Heart right ventricle (tissue), 16 donors: ENCODE data around the gene RPS6KA3. TPM values are rescaled to one million over a fixed set of nuclear protein-coding genes. Genes with fewer than 3 reads are reported as not detected.

Experiments used
- ATAC-seq, 8 donors: fragments of 200-7000 bp; cut with Tn5 transposase; one replicate each; pipeline ENCODE4 v1.9.1; 2020; ENCODE audit warnings: mild to moderate bottlenecking in 8 of 8, moderate library complexity in 8 of 8, moderate number of reproducible peaks in 1 of 8
- DNase-seq, 2 donors: peaks; one replicate each; pipeline ENCODE4 v3.0.0-alpha.2; 2020
- H3K27ac ChIP-seq, 10 donors: fragments of 200-600 bp; sonication (generic) in 2 of 10; one replicate each; pipeline versions ENCODE4 v1.5.0 to v1.8.0; 2020 to 2022; ENCODE audit warnings: mild to moderate bottlenecking in 3 of 10
- H3K27me3 ChIP-seq, 7 donors: fragments of 200-600 bp; one replicate each; pipeline ENCODE4 v1.8.0; 2021 to 2022; ENCODE audit warnings: mild to moderate bottlenecking in 2 of 7
- H3K36me3 ChIP-seq, 9 donors: fragments of 200-600 bp; sonication (generic) in 1 of 9; one replicate each; pipeline versions ENCODE4 v1.5.0 to v1.8.0; 2020 to 2022; ENCODE audit warnings: mild to moderate bottlenecking in 2 of 9
- H3K4me1 ChIP-seq, 9 donors: fragments of 200-600 bp; sonication (generic) in 1 of 9; one replicate each; pipeline versions ENCODE4 v1.5.0 to v1.8.0; 2020 to 2022; ENCODE audit warnings: mild to moderate bottlenecking in 4 of 9
- H3K4me3 ChIP-seq, 10 donors: fragments of 200-600 bp; sonication (generic) in 2 of 10; one replicate each; pipeline versions ENCODE4 v1.5.0 to v1.8.0; 2020 to 2022; ENCODE audit warnings: mild to moderate bottlenecking in 7 of 10, moderate library complexity in 2 of 10
- H3K9me3 ChIP-seq, 11 donors: fragments of 200-600 bp in 10 of 11; sonication (generic) in 2 of 11; one replicate each; pipeline versions ENCODE4 v1.5.0 to v1.8.0; 2013 to 2022; ENCODE audit warnings: mild to moderate bottlenecking in 2 of 11, control low read depth in 1 of 11, moderate library complexity in 1 of 11
- WGBS, 2 donors: extraction: QIAGEN DNeasy Blood & Tissue Kit; methylation state at CpG; one replicate each; pipeline ENCODE4 v1.1.7; 2013; ENCODE audit warnings: inconsistent platforms in 1 of 2; 5-methylcytosine and 5-hydroxymethylcytosine counted together
- intact Hi-C, 10 donors: fragments of 100-400 bp; cut with DNase I; formaldehyde crosslinking; loops; one replicate each; pipeline versions ENCODE4 v1.11.1 to v1.14.2; 2022
- polyA plus RNA-seq, 2 donors: library from polyadenylated mRNA; stranded (reverse); fragments of 200-250 nt; gene quantifications; one replicate each; pipeline ENCODE4 v1.2.3, GENCODE V29; 2013
- total RNA-seq, 10 donors: library from RNA; stranded (reverse); fragmentation: NEBNext Ultra II Directional in 3 of 10; extraction: Animal tissue kit (Norgen Biotek cat#: 25700) in 3 of 10; gene quantifications; one replicate each; pipeline versions ENCODE4 v1.2.1 to v1.2.4, GENCODE V29; 2021 to 2023
- TF ChIP-seq, protein P1 (sequence below), 9 donors: fragments of 200-600 bp; sonication (generic) in 2 of 9; IDR thresholded peaks; one replicate each; pipeline versions ENCODE4 v1.5.0 to v1.8.0; 2021 to 2022; ENCODE audit warnings: antibody characterized with exemption in 9 of 9, mild to moderate bottlenecking in 5 of 9, moderate library complexity in 1 of 9
- donor health status: Arrhythmogenic right ventricular cardiomyopathy.
- donor health status: ischemic (EF 13 %, LVEDD 7.1; RV severe dilation, severe dysfunction).
- donor health status: healthy with polysubstance abuse.
- donor health status: DM: no; HTN: yes; CAD: no.
- donor health status: DM: no; HTN: no; CAD: no.
- donor health status: ischemic (EF 25% LVEDD 6.9; RV normal size, moderate dysfunction).
- donor health status: ischemic (EF 25% LVEDD 5.7; RV mildly dilated, moderate dysfunction).
- donor health status: healthy.
- donor health status: DM: yes; HTN: yes; CAD: no.
- donor health status: Ischemic cardiomyopathy.
- donor health status: ischemic (EF 35%, LVEDD 5.7; RV mildly dilated, moderate dysfunction).
- donor health status: nonischemic (EF 11% LVEDD 7.7; RV severe dilation, severe dysfunction).
- donor health status: DM: yes; HTN: yes; CAD: no.
- donor health status: PGD.
- donor health status: ischemic (EF 29% LVEDD 5.4; RV normal size, mild dysfunction).
- donor health status: nonischemic (EF 23%, LVEDD 6.1; RV moderate dilation, normal function).

RPS6KA3 gene
- total and polyA plus RNA-seq, 12 donors, result 6.7 to 42.5 (median 35.0) TPM

DNA sequence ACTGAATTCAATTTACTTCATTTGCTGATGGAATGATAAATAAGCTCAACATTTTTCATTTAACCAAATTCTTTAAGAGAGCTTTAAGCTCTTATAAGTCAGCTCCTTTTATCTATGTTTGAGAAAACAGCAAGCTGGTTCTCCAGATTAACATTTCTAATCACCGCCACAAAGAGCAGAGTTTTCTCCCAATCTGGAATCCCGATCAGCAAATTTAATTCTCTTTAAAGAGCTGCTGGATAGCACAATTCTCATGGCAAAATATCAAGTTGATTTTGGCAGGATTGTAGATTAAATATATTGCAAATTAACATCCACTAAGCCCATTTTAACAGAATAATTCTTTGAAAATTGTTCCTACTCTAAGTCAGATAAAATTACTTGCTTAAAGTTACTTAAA is 48.8 kb downstream of the RPS6KA3 start:
- WGBS, 2 donors, result 47 to 48% methylated on average over 2 of the region's 2 CpGs

DNA sequence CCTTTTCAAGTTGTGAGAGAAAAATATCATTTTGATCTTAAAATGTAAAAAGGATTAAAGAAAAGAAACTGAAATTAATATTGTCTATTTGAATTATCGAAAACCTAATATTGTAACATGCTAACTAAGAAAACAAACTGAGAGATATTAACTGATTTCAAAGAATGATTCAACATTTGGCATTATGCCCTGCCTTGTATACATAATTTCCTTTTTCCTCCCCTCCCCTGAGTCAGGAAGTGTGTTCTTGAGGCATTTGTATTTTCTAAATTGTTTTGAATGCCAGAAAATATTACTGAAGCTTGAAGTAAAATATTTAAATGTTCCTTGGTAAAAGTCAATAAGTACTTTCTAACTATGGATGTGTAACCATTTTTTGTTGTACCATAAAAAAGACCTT is 49.4 kb downstream of the RPS6KA3 start:
- Histone ChIP-seq H3K36me3 (no peaks in the 10 kb centered on the region), H3K27me3 (peaks cover 0 to 49% (median 0%) of the 10 kb centered on the region in 7 donors), H3K9me3 (no peaks in the 10 kb centered on the region), H3K4me3 (peak overlapping the region in 9 of 10 donors; percentile 17 to 52 (median 41)), H3K27ac (peak overlapping the region in 8 of 10 donors; percentile 18 to 83 (median 68)), H3K4me1 (peaks cover 0 to 45% (median 19%) of the 10 kb centered on the region in 9 donors)
- WGBS, 2 donors, result 31 to 52% methylated on average over 1 of the region's 1 CpG
- TF ChIP-seq, protein P1, sequence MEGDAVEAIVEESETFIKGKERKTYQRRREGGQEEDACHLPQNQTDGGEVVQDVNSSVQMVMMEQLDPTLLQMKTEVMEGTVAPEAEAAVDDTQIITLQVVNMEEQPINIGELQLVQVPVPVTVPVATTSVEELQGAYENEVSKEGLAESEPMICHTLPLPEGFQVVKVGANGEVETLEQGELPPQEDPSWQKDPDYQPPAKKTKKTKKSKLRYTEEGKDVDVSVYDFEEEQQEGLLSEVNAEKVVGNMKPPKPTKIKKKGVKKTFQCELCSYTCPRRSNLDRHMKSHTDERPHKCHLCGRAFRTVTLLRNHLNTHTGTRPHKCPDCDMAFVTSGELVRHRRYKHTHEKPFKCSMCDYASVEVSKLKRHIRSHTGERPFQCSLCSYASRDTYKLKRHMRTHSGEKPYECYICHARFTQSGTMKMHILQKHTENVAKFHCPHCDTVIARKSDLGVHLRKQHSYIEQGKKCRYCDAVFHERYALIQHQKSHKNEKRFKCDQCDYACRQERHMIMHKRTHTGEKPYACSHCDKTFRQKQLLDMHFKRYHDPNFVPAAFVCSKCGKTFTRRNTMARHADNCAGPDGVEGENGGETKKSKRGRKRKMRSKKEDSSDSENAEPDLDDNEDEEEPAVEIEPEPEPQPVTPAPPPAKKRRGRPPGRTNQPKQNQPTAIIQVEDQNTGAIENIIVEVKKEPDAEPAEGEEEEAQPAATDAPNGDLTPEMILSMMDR (IDR thresholded peaks at IDR 0.05), result no peak
- no peak for DNase-seq
- peak in 5 of 8 donors; percentile 33 to 64 (median 57) for ATAC-seq
- intact Hi-C loops, result loop anchor here in 2 of 10 donors (5.0 kb wide), 1 partner anchor 50 kb away; the partner anchor contains the start of gene RPS6KA3 (in 2 of the 2)

More for the DNA sequence above, 48.8 kb downstream of the RPS6KA3 start:
- DNase-seq, result no peak
- H3K4me1 ChIP-seq, result peaks cover 0 to 43% (median 19%) of the 10 kb centered on the region in 9 donors
- H3K36me3 ChIP-seq, result no peaks in the 10 kb centered on the region
- intact Hi-C loops, result loop anchor here in 2 of 10 donors (5.0 kb wide), 1 partner anchor 49 kb away; the partner anchor contains the start of gene RPS6KA3 (in 2 of the 2)
- TF ChIP-seq, protein P1 (IDR thresholded peaks at IDR 0.05), result no peak
- H3K4me3 ChIP-seq, result peak overlapping the region; percentile 14 to 52 (median 38)
- H3K27ac ChIP-seq, result peak overlapping the region; percentile 18 to 83 (median 52)
- ATAC-seq, result no peak
- peaks cover 0 to 48% (median 0%) of the 10 kb centered on the region in 7 donors for H3K27me3 ChIP-seq
- no peaks in the 10 kb centered on the region for H3K9me3 ChIP-seq

DNA sequence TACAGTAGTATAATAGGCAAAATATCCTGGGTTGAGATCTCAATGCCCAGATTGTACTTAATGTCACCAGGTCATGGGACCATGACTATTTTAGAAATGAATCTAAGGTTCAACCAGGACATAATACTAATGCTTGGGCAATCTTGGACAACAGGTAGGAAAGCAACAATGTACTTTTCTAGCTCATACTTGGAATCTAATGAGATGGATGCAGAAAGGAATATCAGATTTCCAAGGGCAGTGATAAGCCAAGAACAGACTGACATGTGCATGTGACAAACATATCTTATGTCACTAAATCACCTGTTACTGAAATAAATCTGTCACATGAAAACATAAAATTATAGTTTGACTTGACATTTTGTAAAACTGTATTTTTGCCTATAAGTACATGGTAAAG is 51.1 kb downstream of the RPS6KA3 start:
- TF ChIP-seq, protein P1 (IDR thresholded peaks at IDR 0.05), result no peak
- Histone ChIP-seq H3K9me3 (no peaks in the 10 kb centered on the region), H3K27me3 (peaks cover 0 to 56% (median 0%) of the 10 kb centered on the region in 7 donors), H3K4me1 (peaks cover 0 to 48% (median 21%) of the 10 kb centered on the region in 9 donors), H3K4me3 (no peak overlapping the region), H3K36me3 (no peaks in the 10 kb centered on the region), H3K27ac (no peak overlapping the region)
- DNase-seq (no peak), ATAC-seq (no peak)
- intact Hi-C loops, result loop anchor here in 2 of 10 donors (5.0 kb wide), 1 partner anchor 52 kb away; the partner anchor contains the start of gene RPS6KA3 (in 2 of the 2)

DNA sequence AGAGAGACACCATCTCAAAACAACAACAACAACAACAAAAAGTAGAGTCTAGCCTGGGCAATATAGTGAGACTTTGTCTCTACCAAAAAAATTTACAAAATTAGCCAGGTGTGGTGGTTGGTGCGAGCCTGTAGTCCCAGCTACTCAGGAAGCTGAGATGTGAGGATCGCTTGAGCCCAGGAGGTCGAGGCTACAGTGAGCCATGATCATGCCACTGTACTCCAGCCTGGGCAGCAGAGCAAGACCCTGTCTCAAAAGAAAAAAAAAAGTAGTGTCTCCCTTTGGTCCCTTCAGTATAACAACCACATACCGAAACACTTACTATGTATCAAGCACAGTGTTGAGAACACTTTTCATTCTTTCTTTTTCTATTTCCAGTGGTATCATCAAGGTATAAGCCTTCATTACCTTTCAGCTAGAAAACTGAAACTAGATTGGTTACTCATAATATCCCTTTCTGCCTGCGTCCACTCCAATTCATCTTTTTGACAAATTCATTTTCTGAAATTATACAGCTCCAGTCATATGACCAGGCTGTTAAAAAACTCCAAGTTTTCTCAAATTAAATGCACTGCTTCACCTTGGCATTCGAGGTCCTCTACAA is 54.1 kb downstream of the RPS6KA3 start:
- ATAC-seq (no peak), DNase-seq (no peak)
- intact Hi-C loops, result no loop called here
- Histone ChIP-seq H3K27ac (no peak overlapping the region), H3K27me3 (peaks cover 0 to 56% (median 0%) of the 10 kb centered on the region in 7 donors), H3K36me3 (peaks cover 0 to 18% (median 0%) of the 10 kb centered on the region in 9 donors), H3K4me3 (no peak overlapping the region), H3K9me3 (no peaks in the 10 kb centered on the region), H3K4me1 (peaks cover 0 to 68% (median 23%) of the 10 kb centered on the region in 9 donors)
- 96% methylated on average over 6 of the region's 6 CpGs for WGBS, 2 donors
- TF ChIP-seq, protein P1 (IDR thresholded peaks at IDR 0.05), result no peak
